ENCODE measurements around the gene RNF223. TPM values are rescaled to one million over a fixed set of nuclear protein-coding genes. Genes with fewer than 3 reads are reported as not detected.

RNF223 gene
- total RNA-seq, 1 experiment from 2014 or later: 6.3 TPM

- no peak overlapping the region for H3K4me2 ChIP-seq (ENCODE audit: low read length)
- no peak overlapping the region for H3K9ac ChIP-seq (ENCODE audit: low read length)
- CTCF ChIA-PET: no interaction called here
- TF ChIP-seq POLR2A (IDR thresholded peaks at IDR 0.05; ENCODE audit: borderline replicate concordance, extremely low read depth, insufficient read depth, insufficient read length): no peak
- TF ChIP-seq REST (IDR thresholded peaks at IDR 0.05; ENCODE audit: low read depth): no peak
- RAD21 ChIA-PET (ENCODE audit: low non-redundant PET in 1 of 2, low total read pairs in 2 of 2, uncharacterized antibody in 2 of 2, unreplicated experiment in 2 of 2): no interaction called here
- intact Hi-C loops (cut with micrococcal nuclease): no loop called here
- H3K4me3 ChIP-seq (replicated peaks in 1 of 2; ENCODE audit: low read depth in 1 of 2, low read length in 2 of 2): no peak overlapping the region
- ATAC-seq: no peak
- H3K27me3 ChIP-seq (ENCODE audit: insufficient read depth, low read length): no peaks in the 10 kb centered on the region
- H4K20me1 ChIP-seq (ENCODE audit: insufficient read depth): no peaks in the 10 kb centered on the region
- no peaks in the 10 kb centered on the region for H3K36me3 ChIP-seq (ENCODE audit: control insufficient read depth in 1 of 2, insufficient read depth in 2 of 2, low read length in 2 of 2)
- H3K4me1 ChIP-seq (ENCODE audit: control insufficient read depth in 1 of 2, insufficient read depth in 2 of 2, low read length in 2 of 2): no peaks in the 10 kb centered on the region; a peak in 1 of 4 replicates
- H3K27ac ChIP-seq (ENCODE audit: low read depth, low read length): no peak overlapping the region
- H3K9me2 ChIP-seq (ENCODE audit: insufficient read depth): no peaks in the 10 kb centered on the region
- no peaks in the 10 kb centered on the region for H3K79me2 ChIP-seq (ENCODE audit: insufficient read depth, low read length)
- DNase-seq (ENCODE audit: low read depth, low spot score): no peak
- POLR2A ChIA-PET: no interaction called here
- H3K9me3 ChIP-seq (ENCODE audit: control insufficient read depth in 1 of 2, insufficient read depth in 1 of 2, low read depth in 1 of 2, low read length in 2 of 2): no peaks in the 10 kb centered on the region
- no peak overlapping the region for H2AFZ ChIP-seq (ENCODE audit: low read depth, low read length, poor library complexity, severe bottlenecking)
- BruUV-seq (replicated peaks): no TSS peak
Measured at GRCh38 chr1:1092894-1093609, 18.9 kb upstream of the RNF223 start.

- Histone ChIP-seq H3K9me3 (ENCODE audit: control insufficient read depth in 1 of 2, insufficient read depth in 1 of 2, low read depth in 1 of 2, low read length in 2 of 2) (no peaks in the 10 kb centered on the region), H3K9ac (ENCODE audit: low read length) (no peak overlapping the region), H3K4me3 (replicated peaks in 1 of 2; ENCODE audit: low read depth in 1 of 2, low read length in 2 of 2) (no peak overlapping the region), H3K36me3 (ENCODE audit: control insufficient read depth in 1 of 2, insufficient read depth in 2 of 2, low read length in 2 of 2) (no peaks in the 10 kb centered on the region), H3K9me2 (ENCODE audit: insufficient read depth) (no peaks in the 10 kb centered on the region), H4K20me1 (ENCODE audit: insufficient read depth) (no peaks in the 10 kb centered on the region), H3K27ac (ENCODE audit: low read depth, low read length) (no peak overlapping the region), H3K79me2 (ENCODE audit: insufficient read depth, low read length) (no peaks in the 10 kb centered on the region), H3K4me2 (ENCODE audit: low read length) (no peak overlapping the region), H3K27me3 (ENCODE audit: insufficient read depth, low read length) (no peaks in the 10 kb centered on the region), H3K4me1 (ENCODE audit: control insufficient read depth in 1 of 2, insufficient read depth in 2 of 2, low read length in 2 of 2) (no peaks in the 10 kb centered on the region; a peak in 1 of 4 replicates), H2AFZ (ENCODE audit: low read depth, low read length, poor library complexity, severe bottlenecking) (no peak overlapping the region)
- RAD21 ChIA-PET (ENCODE audit: low non-redundant PET in 1 of 2, low total read pairs in 2 of 2, uncharacterized antibody in 2 of 2, unreplicated experiment in 2 of 2): no interaction called here
- TF ChIP-seq ATF3 (IDR thresholded peaks at IDR 0.05) (no peak), FOSL1 (IDR thresholded peaks at IDR 0.05; ENCODE audit: low read depth) (no peak), SP1 (IDR thresholded peaks at IDR 0.05; ENCODE audit: low read depth) (no peak), ZNF274 (IDR thresholded peaks at IDR 0.05; ENCODE audit: low read depth, low read length) (no peak), ZBTB33 (IDR thresholded peaks at IDR 0.05; ENCODE audit: extremely low read depth, insufficient replicate concordance, low read length) (no peak), CBX3 (IDR thresholded peaks at IDR 0.05; ENCODE audit: low read depth) (no peak), CEBPB (IDR thresholded peaks at IDR 0.05; ENCODE audit: low read depth) (no peak), EZH2 (IDR thresholded peaks at IDR 0.05) (no peak), TCF7L2 (IDR thresholded peaks at IDR 0.05; ENCODE audit: borderline replicate concordance, extremely low read depth, insufficient read depth, insufficient read length) (no peak), SRF (IDR thresholded peaks at IDR 0.05; ENCODE audit: low read depth) (no peak)
- ATAC-seq (no peak), DNase-seq (ENCODE audit: low read depth, low spot score) (no peak)
- CTCF ChIA-PET: no interaction called here
- BruUV-seq (replicated peaks): no TSS peak
- POLR2A ChIA-PET: no interaction called here
- intact Hi-C loops (cut with micrococcal nuclease): no loop called here
Measured at GRCh38 chr1:1092149-1092855, 18.2 kb upstream of the RNF223 start.
